GM23248 (cell line): Measurements from ENCODE around the gene SGTB.

ENCODE experiments used
- EZH2 ChIP-seq: fragments of 200-600 bp; sonication (generic); IDR thresholded peaks from 2 replicates; pipeline ENCODE4 v1.6.1; 2018; ENCODE audit warnings: antibody characterized with exemption, mild to moderate bottlenecking; ENCODE audit not compliant: insufficient read depth, poor library complexity, severe bottlenecking
- EZH2phosphoT487 ChIP-seq: fragments of 200-600 bp; sonication (generic); IDR thresholded peaks from 2 replicates; pipeline ENCODE4 v1.6.1; 2018; ENCODE audit warnings: antibody characterized with exemption, moderate library complexity, mild to moderate bottlenecking, low read depth; ENCODE audit not compliant: insufficient read depth

DNA sequence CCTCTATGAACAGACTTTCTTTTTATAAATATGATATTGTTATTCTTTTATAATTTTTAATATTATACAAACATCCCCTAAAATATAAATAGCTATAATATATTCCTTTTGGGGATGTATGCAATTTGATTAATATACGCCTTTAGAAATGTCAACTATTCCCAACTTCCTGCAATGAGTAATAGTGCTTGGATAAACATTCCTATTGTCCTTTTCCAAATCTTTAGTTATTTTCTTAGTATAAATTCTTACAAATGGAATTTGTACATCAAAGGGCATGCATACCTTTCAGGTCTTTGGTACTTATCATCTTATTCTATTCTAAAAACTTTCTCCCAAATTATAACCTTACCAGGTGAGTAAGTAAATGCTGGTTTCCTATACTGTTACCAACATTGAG, 6.3 kb upstream of the SGTB start:
- no peak for TF ChIP-seq EZH2
- no peak for TF ChIP-seq EZH2phosphoT487
